Renal pelvis (tissue), 4 donors: ENCODE data around the gene SHANK2. TPM values are rescaled to one million over a fixed set of nuclear protein-coding genes. Genes with fewer than 3 reads are reported as not detected.

ENCODE experiments used
- DNase-seq: peaks from one replicate; pipeline ENCODE4 v3.0.0-alpha.2; 2013
- polyA plus RNA-seq, 3 donors: library from polyadenylated mRNA; unstranded; fragments of 120-200 nt; gene quantifications; one replicate each; pipeline ENCODE4 v1.2.1, GENCODE V29; 2013; ENCODE audit not compliant: insufficient read length in 3 of 3

The SHANK2 gene
- polyA plus RNA-seq, 3 donors: 26.2 to 42.9 (median 41.0) TPM

DNA sequence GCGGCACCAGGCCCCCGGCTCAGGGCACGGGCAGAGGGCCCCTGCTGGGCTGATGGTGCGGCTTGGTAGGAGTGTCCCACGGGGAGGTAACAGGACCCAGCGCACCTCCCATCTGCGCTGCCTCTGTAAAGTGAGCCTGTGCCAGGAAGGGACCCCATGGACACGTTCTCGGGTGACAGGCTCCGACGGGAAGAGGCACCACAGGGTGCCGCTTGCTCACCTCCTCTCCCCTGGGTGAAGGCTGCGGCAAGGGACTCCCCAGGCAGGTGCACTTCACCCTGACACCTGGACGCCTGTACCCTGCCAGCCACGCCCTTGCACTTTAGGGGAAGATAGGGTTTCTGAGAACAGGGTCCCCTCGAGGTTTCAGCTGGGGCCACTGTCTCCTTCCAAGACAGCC is 48.1 kb downstream of the SHANK2 start:
- no peak for DNase-seq

DNA sequence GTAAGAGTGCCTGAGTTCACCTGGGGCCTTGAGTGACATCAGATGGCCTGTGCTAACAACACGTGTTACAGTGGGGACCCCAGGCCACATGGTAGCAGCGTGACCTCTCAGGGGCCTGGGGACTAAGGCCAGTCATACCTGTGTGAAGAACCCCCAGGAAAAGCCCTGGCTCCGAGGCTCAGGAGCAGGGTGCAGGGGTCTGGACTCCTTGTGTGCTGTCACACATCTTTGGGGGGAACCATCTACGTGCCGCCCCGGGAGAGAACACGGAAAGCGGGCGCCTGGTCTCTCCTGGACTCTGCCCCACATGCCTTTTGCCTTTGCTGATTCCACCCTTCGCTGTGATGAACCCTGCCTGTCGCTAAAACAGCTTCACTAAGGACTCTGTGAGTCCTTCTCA is 48.7 kb downstream of the SHANK2 start:
- DNase-seq: no peak

DNA sequence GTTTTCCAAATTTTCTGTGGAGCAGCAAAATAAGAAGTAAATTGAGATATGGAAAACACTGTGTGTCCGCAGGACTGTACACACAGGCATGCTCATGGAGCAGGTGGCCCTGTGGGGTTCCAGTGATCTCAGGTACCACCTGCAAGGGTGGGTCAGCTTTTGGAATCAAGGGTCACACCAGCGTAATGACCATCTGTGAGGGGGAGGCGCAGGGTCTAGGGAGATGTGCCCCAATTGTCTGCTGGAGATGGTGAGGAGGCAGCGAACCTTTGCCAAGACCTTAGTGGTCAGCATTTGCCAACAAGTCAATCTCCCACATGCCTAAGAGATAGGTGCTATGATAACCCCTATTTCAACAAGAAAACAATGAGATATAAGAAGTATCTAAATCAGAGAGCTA is 49.4 kb downstream of the SHANK2 start:
- DNase-seq: no peak

DNA sequence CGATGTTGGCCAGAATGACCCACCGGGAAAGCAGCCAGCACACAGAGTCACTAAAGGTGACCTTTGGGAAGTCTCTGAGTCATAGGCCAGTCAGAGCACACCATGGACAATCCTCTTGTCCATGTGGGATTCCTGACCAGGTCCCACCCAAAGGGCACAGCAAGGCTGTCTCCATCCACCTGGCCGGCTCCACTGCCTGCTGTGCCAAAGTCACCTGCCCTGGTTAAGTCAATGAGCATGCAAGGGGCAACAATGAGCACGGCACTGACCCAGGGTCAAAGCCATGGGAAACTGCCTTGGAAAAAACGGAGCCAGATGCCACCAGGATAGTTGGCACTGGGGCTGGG is 49.8 kb downstream of the SHANK2 start:
- no peak for DNase-seq

Other genes starting within 250 kb of the SHANK2 start
- gene DHCR7, start 195.8 kb upstream of the SHANK2 start, polyA plus RNA-seq: 10 to 100 TPM; 43.7 to 49.4 (median 46.0) TPM
- gene NADSYN1, start 200.6 kb upstream of the SHANK2 start, polyA plus RNA-seq: 10 to 100 TPM; 41.8 to 60.3 (median 59.6) TPM